PFSK-1 (cell line): Measurements from ENCODE around the gene PUS3.

Source experiments
- POLR2AphosphoS5 ChIP-seq: IDR thresholded peaks from 2 replicates; pipeline ENCODE4 v1.6.1; 2012; ENCODE audit warnings: low read depth, mild to moderate bottlenecking, control low read depth, low read length, moderate library complexity
- SIN3A ChIP-seq: IDR thresholded peaks from 2 replicates; pipeline ENCODE4 v1.6.1; 2012; ENCODE audit warnings: mild to moderate bottlenecking, low read length, moderate library complexity, borderline replicate concordance; ENCODE audit not compliant: insufficient read depth

- no peak for TF ChIP-seq POLR2AphosphoS5
- TF ChIP-seq SIN3A = no peak
Measured at GRCh38 chr11:125923633-125924032, 20.6 kb upstream of the PUS3 start.
